ENCODE data around the gene MTMR6. TPM values are rescaled to one million over a fixed set of nuclear protein-coding genes. Genes with fewer than 3 reads are reported as not detected.

Gene MTMR6
- total RNA-seq, 2 donors from 2014 or later: 13.8 to 28.9 TPM

DNA sequence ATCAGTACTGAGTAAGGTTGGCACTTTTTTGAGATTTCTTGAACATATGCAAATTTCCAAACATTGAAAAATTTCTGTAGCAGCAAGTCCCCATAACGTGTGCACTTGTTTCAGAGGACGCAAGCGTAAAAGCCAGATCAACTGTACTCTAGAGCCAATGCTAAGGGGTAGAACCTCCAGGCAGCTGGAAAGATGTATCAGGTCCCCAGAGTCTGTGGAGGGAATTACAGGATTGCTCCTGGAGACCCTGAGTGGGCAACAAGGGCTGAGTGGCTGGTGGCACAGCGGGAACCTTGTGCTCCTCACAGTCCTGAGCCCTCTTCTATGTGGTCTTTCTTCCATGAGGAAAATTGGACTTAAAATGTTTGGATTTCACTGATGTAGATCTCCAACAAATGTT lies 61.3 kb downstream of the MTMR6 start:
- Histone ChIP-seq H3K4me3 (no peak overlapping the region), H3K9me3 (no peaks in the 10 kb centered on the region), H3K4me1 (ENCODE audit: control insufficient read depth in 1 of 2, low read depth in 2 of 2) (no peaks in the 10 kb centered on the region), H3K36me3 (no peaks in the 10 kb centered on the region), H3K27me3 (replicated peaks; ENCODE audit: insufficient read depth) (no peaks in the 10 kb centered on the region), H3K27ac (no peak overlapping the region)
- TF ChIP-seq, protein P1, sequence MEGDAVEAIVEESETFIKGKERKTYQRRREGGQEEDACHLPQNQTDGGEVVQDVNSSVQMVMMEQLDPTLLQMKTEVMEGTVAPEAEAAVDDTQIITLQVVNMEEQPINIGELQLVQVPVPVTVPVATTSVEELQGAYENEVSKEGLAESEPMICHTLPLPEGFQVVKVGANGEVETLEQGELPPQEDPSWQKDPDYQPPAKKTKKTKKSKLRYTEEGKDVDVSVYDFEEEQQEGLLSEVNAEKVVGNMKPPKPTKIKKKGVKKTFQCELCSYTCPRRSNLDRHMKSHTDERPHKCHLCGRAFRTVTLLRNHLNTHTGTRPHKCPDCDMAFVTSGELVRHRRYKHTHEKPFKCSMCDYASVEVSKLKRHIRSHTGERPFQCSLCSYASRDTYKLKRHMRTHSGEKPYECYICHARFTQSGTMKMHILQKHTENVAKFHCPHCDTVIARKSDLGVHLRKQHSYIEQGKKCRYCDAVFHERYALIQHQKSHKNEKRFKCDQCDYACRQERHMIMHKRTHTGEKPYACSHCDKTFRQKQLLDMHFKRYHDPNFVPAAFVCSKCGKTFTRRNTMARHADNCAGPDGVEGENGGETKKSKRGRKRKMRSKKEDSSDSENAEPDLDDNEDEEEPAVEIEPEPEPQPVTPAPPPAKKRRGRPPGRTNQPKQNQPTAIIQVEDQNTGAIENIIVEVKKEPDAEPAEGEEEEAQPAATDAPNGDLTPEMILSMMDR (IDR thresholded peaks at IDR 0.05): no peak
- no peak for ATAC-seq (ENCODE audit: insufficient number of reproducible peaks, low FRiP score, low read depth)
- DNase-seq (ENCODE audit: low spot score): no peak

DNA sequence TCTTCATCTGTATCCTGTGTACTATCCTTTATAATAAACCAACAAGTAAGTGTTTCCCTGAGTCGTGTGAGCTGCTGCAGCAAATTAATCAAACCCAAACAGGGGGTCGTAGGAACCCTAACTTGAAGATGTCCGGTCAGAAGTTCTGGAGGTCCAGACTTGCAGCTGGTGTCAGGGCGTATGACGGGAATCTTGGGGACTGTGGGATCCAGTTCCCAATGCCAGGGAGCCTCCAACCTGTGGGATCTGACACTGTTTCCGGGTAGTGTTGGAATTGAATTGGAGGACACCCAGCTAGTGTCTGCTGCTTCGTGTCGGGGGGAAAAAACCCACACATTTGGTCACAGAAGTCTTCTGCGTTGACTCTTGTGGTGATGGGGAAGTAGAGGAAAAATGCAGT lies 63.1 kb downstream of the MTMR6 start:
- Histone ChIP-seq H3K4me3 (no peak overlapping the region), H3K27ac (no peak overlapping the region), H3K27me3 (replicated peaks; ENCODE audit: insufficient read depth) (no peaks in the 10 kb centered on the region), H3K4me1 (ENCODE audit: control insufficient read depth in 1 of 2, low read depth in 2 of 2) (no peaks in the 10 kb centered on the region), H3K9me3 (no peaks in the 10 kb centered on the region), H3K36me3 (no peaks in the 10 kb centered on the region)
- ATAC-seq (ENCODE audit: insufficient number of reproducible peaks, low FRiP score, low read depth): no peak
- no peak for DNase-seq (ENCODE audit: low spot score)
- TF ChIP-seq, protein P1 (IDR thresholded peaks at IDR 0.05): no peak

DNA sequence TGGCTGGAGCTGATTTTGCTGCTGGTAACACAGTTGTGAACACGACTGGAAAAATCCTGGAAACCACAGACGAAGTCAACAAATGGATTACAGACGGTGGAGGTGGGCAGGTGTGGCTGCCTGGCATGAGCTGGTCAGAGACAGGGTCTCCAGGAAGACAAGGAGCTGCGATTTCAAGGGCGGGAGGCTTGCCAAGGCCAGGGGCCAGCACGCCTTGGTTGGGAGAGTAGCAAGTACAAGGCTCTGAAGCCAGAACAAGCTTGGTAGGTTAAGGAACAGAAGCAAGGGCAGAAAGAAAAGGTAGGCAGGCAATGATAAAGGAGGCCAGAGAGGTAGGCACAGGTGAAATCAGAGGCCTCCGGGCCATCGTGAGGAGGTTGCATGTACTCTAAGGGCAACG lies 64.5 kb downstream of the MTMR6 start:
- Histone ChIP-seq H3K36me3 (no peaks in the 10 kb centered on the region), H3K27me3 (replicated peaks; ENCODE audit: insufficient read depth) (no peaks in the 10 kb centered on the region), H3K4me1 (ENCODE audit: control insufficient read depth in 1 of 2, low read depth in 2 of 2) (no peaks in the 10 kb centered on the region), H3K9me3 (no peaks in the 10 kb centered on the region), H3K27ac (no peak overlapping the region), H3K4me3 (no peak overlapping the region)
- ATAC-seq (ENCODE audit: insufficient number of reproducible peaks, low FRiP score, low read depth) (no peak), DNase-seq (ENCODE audit: low spot score) (no peak)
- TF ChIP-seq, protein P1 (IDR thresholded peaks at IDR 0.05): no peak

DNA sequence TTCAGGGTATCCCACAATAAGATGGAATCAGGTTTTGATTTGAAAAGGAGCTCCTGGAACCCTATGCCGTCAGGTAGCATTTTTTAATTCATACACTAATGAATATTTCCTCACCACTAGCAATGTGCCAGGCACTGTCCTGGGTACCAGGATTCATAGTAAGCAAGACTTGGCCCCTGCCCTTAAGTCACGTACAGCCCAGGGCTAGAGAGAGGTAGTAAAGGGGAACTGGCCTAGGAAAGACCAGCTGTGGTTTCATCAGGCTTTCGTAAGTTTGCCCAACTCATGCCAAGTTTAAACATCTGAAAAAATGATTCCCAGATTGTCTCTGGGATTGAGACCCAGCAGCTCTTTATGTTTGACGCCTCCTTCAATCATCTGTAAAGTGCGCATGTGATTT lies 69.3 kb downstream of the MTMR6 start:
- H3K9me3 ChIP-seq: no peaks in the 10 kb centered on the region
- H3K36me3 ChIP-seq: no peaks in the 10 kb centered on the region
- H3K4me3 ChIP-seq: no peak overlapping the region
- TF ChIP-seq, protein P1 (IDR thresholded peaks at IDR 0.05): no peak
- DNase-seq (ENCODE audit: low spot score) (no peak), ATAC-seq (ENCODE audit: insufficient number of reproducible peaks, low FRiP score, low read depth) (no peak)
- no peak overlapping the region for H3K27ac ChIP-seq
- H3K27me3 ChIP-seq (replicated peaks; ENCODE audit: insufficient read depth): no peaks in the 10 kb centered on the region
- H3K4me1 ChIP-seq (ENCODE audit: control insufficient read depth in 1 of 2, low read depth in 2 of 2): no peaks in the 10 kb centered on the region

DNA sequence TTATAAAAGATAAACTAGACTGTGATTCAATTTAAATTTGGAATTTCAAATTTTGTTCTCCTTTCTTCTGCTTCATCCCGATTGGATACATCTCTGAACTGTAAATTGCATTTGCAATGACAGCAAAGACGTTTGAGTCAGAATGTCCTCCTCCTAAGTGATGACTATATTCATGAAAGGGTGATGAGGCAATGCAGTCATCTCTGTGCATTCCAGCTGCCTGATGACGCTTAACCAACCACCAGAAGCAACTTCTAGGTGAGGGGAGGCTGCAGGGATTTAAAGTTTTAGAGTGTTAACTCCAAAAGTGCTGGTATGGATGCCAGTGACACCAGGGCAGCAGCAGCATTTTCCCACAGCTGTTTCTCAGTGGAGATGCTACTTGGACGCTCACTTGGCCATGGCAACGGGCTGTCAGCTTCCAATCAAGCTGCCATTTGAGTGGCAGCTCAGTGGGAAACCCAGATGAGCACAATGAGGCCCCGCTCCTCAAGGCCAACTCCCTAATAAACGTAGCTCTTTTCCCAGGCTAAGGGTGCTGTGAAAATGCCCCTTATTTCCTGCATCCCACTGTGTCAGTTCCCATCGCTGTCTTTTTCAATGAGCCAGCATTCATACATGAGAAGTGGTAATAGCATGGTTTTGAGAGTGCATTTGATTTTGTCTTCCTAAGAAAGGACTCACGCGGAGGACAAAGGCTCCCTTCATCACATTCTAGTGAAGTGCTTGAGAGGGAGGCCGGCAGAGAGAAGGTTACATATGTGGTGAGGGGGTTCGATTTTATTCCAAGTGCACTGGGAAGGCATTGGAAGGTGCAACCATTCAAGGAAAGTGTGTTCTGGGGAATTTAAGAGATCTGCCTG lies 70.0 kb downstream of the MTMR6 start:
- Histone ChIP-seq H3K4me3 (no peak overlapping the region), H3K4me1 (ENCODE audit: control insufficient read depth in 1 of 2, low read depth in 2 of 2) (no peaks in the 10 kb centered on the region), H3K9me3 (no peaks in the 10 kb centered on the region), H3K27me3 (replicated peaks; ENCODE audit: insufficient read depth) (no peaks in the 10 kb centered on the region), H3K36me3 (no peaks in the 10 kb centered on the region), H3K27ac (no peak overlapping the region)
- no peak for ATAC-seq (ENCODE audit: insufficient number of reproducible peaks, low FRiP score, low read depth)
- TF ChIP-seq, protein P1 (IDR thresholded peaks at IDR 0.05): no peak
- DNase-seq (ENCODE audit: low spot score): no peak

All from thoracic aorta (tissue), 2 donors.